ENCODE results near the gene ABTB1.

DNA sequence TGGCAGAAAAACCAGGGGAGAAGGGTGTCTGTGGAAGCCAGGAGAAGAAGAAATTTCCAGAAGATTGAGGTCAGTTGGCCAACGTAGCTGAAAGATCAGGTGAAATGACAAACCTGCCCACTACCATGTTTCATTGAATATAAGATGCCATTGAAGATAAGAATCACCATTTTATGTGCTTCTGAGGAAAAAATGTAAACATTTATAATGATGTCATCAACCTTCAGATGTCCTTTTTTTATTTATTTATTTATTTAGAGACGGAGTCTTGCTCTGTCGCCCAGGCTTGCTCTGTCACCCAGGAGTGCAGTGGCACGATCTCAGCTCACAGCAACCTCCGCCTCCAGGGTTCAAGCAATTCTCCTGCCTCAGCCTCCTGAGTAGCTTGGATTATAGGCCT lies 48.7 kb upstream of the ABTB1 start:
- TF ChIP-seq CTCF (IDR thresholded peaks at IDR 0.05; ENCODE audit: poor library complexity, severe bottlenecking) (no peak), POLR2AphosphoS5 (IDR thresholded peaks at IDR 0.05) (no peak), EP300 (conservative IDR thresholded peaks at IDR 0.05; ENCODE audit: poor library complexity, severe bottlenecking) (no peak), EZH2 (IDR thresholded peaks at IDR 0.05; ENCODE audit: borderline replicate concordance, insufficient read depth, low read length, poor library complexity, severe bottlenecking) (no peak), TAF1 (IDR thresholded peaks at IDR 0.05; ENCODE audit: low read depth) (no peak), RAD21 (conservative IDR thresholded peaks at IDR 0.05) (no peak)
